Fibroblast of skin of left biceps (primary cell): ENCODE measurements around the gene ZNF784.

ENCODE experiments used
- DNase-seq, 2 experiments: peaks; one replicate each; pipeline ENCODE4 v3.0.0-alpha.2; 2013; ENCODE audit warnings: low read depth in 2 of 2

The ZNF784 gene

GRCh38 chr19:55602104-55603001, 22.0 kb downstream of the ZNF784 start:
- DNase-seq: no peak

- DNase-seq: no peak
Observed at GRCh38 chr19:55601084-55601483, 23.3 kb downstream of the ZNF784 start.

- DNase-seq: no peak
Observed at GRCh38 chr19:55600662-55601028, 23.7 kb downstream of the ZNF784 start.

GRCh38 chr19:55599842-55600661, 24.3 kb downstream of the ZNF784 start, which contains the start of gene ZNF524:
Gene ZNF524, plus strand, starts transcription at chr19:55600288. Its CDS starts 1,825 bp downstream, at chr19:55602113.
- peak; percentile 65 to 73 for DNase-seq

- peak; percentile 98 for DNase-seq
Observed at GRCh38 chr19:55599468-55599841, 24.9 kb downstream of the ZNF784 start, which contains the start of gene FIZ1. Gene FIZ1, minus strand, starts transcription at chr19:55599517. Its CDS starts 1,652 bp downstream, at chr19:55597865.

- peak; percentile 89 to 92 for DNase-seq
Observed at GRCh38 chr19:55598719-55599467, 25.5 kb downstream of the ZNF784 start.

GRCh38 chr19:55598034-55598433, 26.3 kb downstream of the ZNF784 start:
- DNase-seq: no peak

- no peak for DNase-seq
Observed at GRCh38 chr19:55597501-55597921, 26.9 kb downstream of the ZNF784 start.

- DNase-seq: no peak
Observed at GRCh38 chr19:55596304-55596703, 28.1 kb downstream of the ZNF784 start.

GRCh38 chr19:55594996-55595545, 29.3 kb downstream of the ZNF784 start:
- DNase-seq: no peak

GRCh38 chr19:55593096-55593772, 31.1 kb downstream of the ZNF784 start:
- DNase-seq: no peak

- DNase-seq: no peak
Observed at GRCh38 chr19:55592391-55593090, 31.8 kb downstream of the ZNF784 start.

GRCh38 chr19:55591555-55591954, 32.8 kb downstream of the ZNF784 start:
- no peak for DNase-seq

GRCh38 chr19:55590617-55591016, 33.7 kb downstream of the ZNF784 start:
- no peak for DNase-seq

GRCh38 chr19:55590109-55590508, 34.3 kb downstream of the ZNF784 start:
- no peak for DNase-seq

GRCh38 chr19:55588738-55589137, 35.6 kb downstream of the ZNF784 start:
- no peak for DNase-seq

GRCh38 chr19:55586976-55587668, 37.2 kb downstream of the ZNF784 start:
- peak; percentile 66 to 72 for DNase-seq

- DNase-seq: peak; percentile 66 to 69
Observed at GRCh38 chr19:55585658-55586339, 38.6 kb downstream of the ZNF784 start.

- DNase-seq: no peak
Observed at GRCh38 chr19:55584871-55585270, 39.5 kb downstream of the ZNF784 start.
